PC-3 (cell line): Measurements from ENCODE around the gene SOX6.

ENCODE experiments used
- EZH2 ChIP-seq: fragments of 300-600 bp; sonication (generic); IDR thresholded peaks from one replicate; pipeline ENCODE4 v1.6.1; 2017; ENCODE audit warnings: antibody characterized with exemption, mild to moderate bottlenecking, low read length; ENCODE audit not compliant: unreplicated experiment
- EZH2phosphoT487 ChIP-seq: fragments of 300-600 bp; sonication (generic); IDR thresholded peaks from 2 replicates; pipeline ENCODE4 v1.6.1; 2018; ENCODE audit warnings: mild to moderate bottlenecking, antibody characterized with exemption, low read length, borderline replicate concordance
- TF ChIP-seq, protein P1 (sequence below): fragments of 300-600 bp; sonication (generic); conservative IDR thresholded peaks from 2 replicates; pipeline ENCODE4 v1.5.1; 2017; ENCODE audit warnings: antibody characterized with exemption, low read depth, mild to moderate bottlenecking, low read length

DNA sequence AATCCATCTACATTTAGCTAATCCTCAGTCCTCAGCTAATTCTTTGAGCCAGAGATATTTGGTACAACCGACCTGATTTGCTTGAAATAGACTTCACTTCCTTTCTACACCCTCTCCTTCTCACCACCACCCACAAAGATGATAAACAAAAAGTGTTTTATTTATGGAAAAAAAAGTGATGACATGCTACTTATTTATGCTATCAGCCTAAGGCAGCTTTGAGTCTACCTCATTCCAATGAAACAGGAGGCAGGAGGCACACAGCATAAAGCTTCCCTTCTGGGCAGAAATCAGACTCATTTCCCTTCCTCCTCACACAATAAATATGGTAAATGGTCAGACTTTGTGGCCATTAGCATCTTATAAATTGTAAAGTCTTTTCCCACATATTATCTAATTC lies 325.7 kb downstream of the SOX6 start:
- TF ChIP-seq, protein P1, sequence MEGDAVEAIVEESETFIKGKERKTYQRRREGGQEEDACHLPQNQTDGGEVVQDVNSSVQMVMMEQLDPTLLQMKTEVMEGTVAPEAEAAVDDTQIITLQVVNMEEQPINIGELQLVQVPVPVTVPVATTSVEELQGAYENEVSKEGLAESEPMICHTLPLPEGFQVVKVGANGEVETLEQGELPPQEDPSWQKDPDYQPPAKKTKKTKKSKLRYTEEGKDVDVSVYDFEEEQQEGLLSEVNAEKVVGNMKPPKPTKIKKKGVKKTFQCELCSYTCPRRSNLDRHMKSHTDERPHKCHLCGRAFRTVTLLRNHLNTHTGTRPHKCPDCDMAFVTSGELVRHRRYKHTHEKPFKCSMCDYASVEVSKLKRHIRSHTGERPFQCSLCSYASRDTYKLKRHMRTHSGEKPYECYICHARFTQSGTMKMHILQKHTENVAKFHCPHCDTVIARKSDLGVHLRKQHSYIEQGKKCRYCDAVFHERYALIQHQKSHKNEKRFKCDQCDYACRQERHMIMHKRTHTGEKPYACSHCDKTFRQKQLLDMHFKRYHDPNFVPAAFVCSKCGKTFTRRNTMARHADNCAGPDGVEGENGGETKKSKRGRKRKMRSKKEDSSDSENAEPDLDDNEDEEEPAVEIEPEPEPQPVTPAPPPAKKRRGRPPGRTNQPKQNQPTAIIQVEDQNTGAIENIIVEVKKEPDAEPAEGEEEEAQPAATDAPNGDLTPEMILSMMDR: no peak
- TF ChIP-seq EZH2 (no peak), EZH2phosphoT487 (no peak)
